Fibroblast of mammary gland (primary cell): ENCODE measurements around the gene DUS1L.

Source experiments
- DNase-seq: peaks from one replicate; pipeline ENCODE4 v3.0.0-alpha.2; 2010; ENCODE audit warnings: low read depth
- H3K4me3 ChIP-seq: 2 replicates; pipeline ENCODE4 v1.5.1; 2011; ENCODE audit warnings: low read depth, mild to moderate bottlenecking, low read length, moderate library complexity; ENCODE audit not compliant: control insufficient read depth
- TF ChIP-seq, protein P1 (sequence below): conservative IDR thresholded peaks from 2 replicates; pipeline ENCODE4 v1.5.1; 2011; ENCODE audit warnings: low read depth, low read length, inconsistent platforms; ENCODE audit not compliant: control insufficient read depth, insufficient read depth

Gene DUS1L

GRCh38 chr17:82101301-82101715 lies 35.7 kb upstream of the DUS1L start:
- no peak overlapping the region for H3K4me3 ChIP-seq
- DNase-seq, result no peak
- TF ChIP-seq, protein P1, sequence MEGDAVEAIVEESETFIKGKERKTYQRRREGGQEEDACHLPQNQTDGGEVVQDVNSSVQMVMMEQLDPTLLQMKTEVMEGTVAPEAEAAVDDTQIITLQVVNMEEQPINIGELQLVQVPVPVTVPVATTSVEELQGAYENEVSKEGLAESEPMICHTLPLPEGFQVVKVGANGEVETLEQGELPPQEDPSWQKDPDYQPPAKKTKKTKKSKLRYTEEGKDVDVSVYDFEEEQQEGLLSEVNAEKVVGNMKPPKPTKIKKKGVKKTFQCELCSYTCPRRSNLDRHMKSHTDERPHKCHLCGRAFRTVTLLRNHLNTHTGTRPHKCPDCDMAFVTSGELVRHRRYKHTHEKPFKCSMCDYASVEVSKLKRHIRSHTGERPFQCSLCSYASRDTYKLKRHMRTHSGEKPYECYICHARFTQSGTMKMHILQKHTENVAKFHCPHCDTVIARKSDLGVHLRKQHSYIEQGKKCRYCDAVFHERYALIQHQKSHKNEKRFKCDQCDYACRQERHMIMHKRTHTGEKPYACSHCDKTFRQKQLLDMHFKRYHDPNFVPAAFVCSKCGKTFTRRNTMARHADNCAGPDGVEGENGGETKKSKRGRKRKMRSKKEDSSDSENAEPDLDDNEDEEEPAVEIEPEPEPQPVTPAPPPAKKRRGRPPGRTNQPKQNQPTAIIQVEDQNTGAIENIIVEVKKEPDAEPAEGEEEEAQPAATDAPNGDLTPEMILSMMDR, result no peak

DNA sequence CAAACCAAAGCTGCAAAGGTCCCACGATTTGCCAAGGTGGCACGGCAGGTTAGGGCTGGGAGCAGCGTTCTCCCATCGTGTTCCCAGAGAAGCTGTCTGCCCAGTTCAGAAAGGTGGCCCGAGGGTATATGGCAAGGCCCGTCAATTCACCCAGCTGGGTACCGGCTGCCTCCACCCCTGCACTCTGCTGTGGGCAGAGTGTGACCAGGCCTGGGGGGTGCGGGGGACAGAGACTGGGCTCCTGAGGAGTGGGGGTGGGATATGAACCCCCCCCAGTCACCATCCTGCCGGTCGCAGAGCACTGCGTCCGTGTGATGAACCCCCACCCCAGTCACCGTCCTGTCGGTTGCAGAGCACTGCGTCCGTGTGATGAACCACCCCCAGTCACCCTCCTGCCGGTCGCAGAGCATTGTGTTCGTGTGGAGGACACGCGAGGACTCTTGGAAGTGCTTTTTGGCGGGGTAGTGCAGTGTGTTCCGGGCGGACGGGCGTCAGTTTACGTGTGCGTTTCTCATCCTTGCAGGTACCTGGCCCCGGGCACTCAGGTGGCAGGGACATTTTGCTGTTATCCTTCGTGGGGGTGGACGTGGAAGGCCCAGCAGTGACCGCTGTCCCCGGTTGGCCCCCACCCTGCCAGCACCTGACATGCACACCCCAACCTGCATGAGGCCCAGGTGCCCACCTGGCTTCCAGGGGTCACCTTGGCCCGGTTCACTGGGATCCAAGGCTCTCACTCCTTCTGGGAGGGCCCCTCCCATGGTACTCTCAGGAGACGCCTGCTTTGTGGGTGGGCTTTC lies 35.1 kb upstream of the DUS1L start:
- TF ChIP-seq, protein P1, result no peak
- H3K4me3 ChIP-seq, result no peak overlapping the region
- DNase-seq, result no peak

GRCh38 chr17:82098939-82099763 lies 33.5 kb upstream of the DUS1L start:
- TF ChIP-seq, protein P1, result no peak
- DNase-seq, result no peak
- H3K4me3 ChIP-seq, result peak overlapping the region; percentile 29

- H3K4me3 ChIP-seq, result peak within 1 kb of the TSS; percentile 77
- TF ChIP-seq, protein P1, result peak; percentile 27
- DNase-seq, result peak; percentile 93
Measured at GRCh38 chr17:82098169-82098938, 32.8 kb upstream of the DUS1L start, which contains the start of gene FASN. Gene FASN (minus strand): TSS chr17:82098236. CDS start chr17:82096445, 1,791 bp downstream.

DNA sequence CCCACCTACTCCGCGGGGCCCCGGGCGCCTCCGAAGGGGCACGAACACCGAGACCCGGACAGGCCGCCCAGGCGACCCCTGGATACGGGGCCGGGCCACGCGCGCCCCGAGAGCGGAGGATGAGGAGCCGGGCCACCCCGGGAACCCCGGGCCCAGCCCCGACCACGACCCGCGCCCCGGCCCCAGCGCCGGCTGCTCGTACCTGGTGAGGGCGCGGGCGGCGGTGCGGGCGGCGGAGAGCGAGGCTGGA lies 32.2 kb upstream of the DUS1L start:
- TF ChIP-seq, protein P1, result no peak
- DNase-seq, result no peak
- peak overlapping the region; percentile 77 for H3K4me3 ChIP-seq

GRCh38 chr17:82097184-82097918 lies 31.7 kb upstream of the DUS1L start:
- H3K4me3 ChIP-seq, result peak overlapping the region; percentile 77
- DNase-seq, result peak; percentile 42

More at GRCh38 chr17:82097184-82097918, 31.7 kb upstream of the DUS1L start:
- TF ChIP-seq, protein P1, result no peak
